ENCODE measurements around the gene ANKRD13B. TPM values are rescaled to one million over a fixed set of nuclear protein-coding genes. Genes with fewer than 3 reads are reported as not detected.
A peak's percentile ranks its signal among the peaks of the same experiment; 100 is the strongest.

Gene ANKRD13B
- total and polyA plus RNA-seq, 8 donors = 1.8 to 12.3 (median 4.2) TPM; not detected in 1

GRCh38 chr17:29593591-29594518, 923 bp downstream of the ANKRD13B start:
- H3K27ac ChIP-seq = peak overlapping the region in 2 of 5 donors; percentile 30 to 54
- peak overlapping the region; percentile 66 to 84 (median 73) for H3K4me3 ChIP-seq
- peaks cover 38 to 56% (median 47%) of the 10 kb centered on the region in 4 donors for H3K4me1 ChIP-seq
- DNase-seq = peak in 1 of 2 donors; percentile 72
- H3K9me3 ChIP-seq = no peaks in the 10 kb centered on the region
- no peaks in the 10 kb centered on the region for H3K36me3 ChIP-seq
- 5 to 14% (median 7%) methylated on average over 22 to 64 of the region's 64 CpGs for WGBS, 5 donors
- TF ChIP-seq CTCF (IDR thresholded peaks at IDR 0.05) (peak in 1 of 7 experiments; percentile 13), POLR2AphosphoS5 (IDR thresholded peaks at IDR 0.05) (no peak), POLR2A (IDR thresholded peaks at IDR 0.05) (no peak), EP300 (IDR thresholded peaks at IDR 0.05) (no peak)
- intact Hi-C loops (cut with DNase I; ENCODE audit: low total_unique reads) = no loop called here
- peaks cover 0 to 9% (median 0%) of the 10 kb centered on the region in 3 donors for H3K27me3 ChIP-seq

DNA sequence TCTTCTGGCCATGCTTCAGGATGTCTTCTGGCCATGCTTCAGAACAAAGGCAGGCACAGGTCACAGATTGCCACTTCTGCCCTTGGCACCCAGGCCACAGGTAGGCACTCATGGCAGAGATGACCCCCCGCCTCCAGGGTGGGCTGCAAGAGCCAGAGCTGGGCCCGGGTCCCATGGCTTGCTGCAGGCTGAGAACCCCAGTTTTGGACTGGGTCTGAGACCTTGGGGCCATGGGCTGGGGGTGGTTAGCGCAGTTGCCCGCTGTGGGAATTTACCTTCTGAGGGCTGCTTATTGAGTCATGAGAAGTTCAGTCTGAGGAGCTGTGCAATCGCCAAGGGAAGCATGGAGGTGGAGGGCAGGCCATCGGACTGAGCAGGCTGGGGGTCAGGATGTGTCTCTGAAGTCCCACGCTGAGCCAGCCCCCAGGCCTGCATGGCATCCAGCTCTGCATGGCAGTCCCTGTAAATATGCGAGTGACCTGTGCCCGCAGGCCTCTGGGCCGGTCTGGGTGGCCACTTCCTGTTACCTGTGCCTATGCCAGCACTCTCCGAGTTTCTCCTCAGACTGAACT, 1.7 kb downstream of the ANKRD13B start:
- TF ChIP-seq EP300 (IDR thresholded peaks at IDR 0.05) (no peak), CTCF (IDR thresholded peaks at IDR 0.05) (no peak), POLR2AphosphoS5 (IDR thresholded peaks at IDR 0.05) (no peak), POLR2A (IDR thresholded peaks at IDR 0.05) (no peak)
- Histone ChIP-seq H3K27me3 (peaks cover 0 to 9% (median 0%) of the 10 kb centered on the region in 3 donors), H3K27ac (no peak overlapping the region), H3K4me3 (no peak overlapping the region), H3K9me3 (no peaks in the 10 kb centered on the region), H3K4me1 (peaks cover 38 to 55% (median 46%) of the 10 kb centered on the region in 4 donors), H3K36me3 (no peaks in the 10 kb centered on the region)
- DNase-seq = peak in 1 of 2 donors; percentile 12
- intact Hi-C loops (cut with DNase I; ENCODE audit: low total_unique reads) = no loop called here
- WGBS, 5 donors = 73 to 89% (median 83%) methylated on average over 9 to 11 of the region's 11 CpGs

GRCh38 chr17:29595107-29595942, 2.4 kb downstream of the ANKRD13B start:
- Histone ChIP-seq H3K27ac (no peak overlapping the region), H3K4me1 (peaks cover 32 to 48% (median 39%) of the 10 kb centered on the region in 4 donors), H3K4me3 (no peak overlapping the region), H3K9me3 (no peaks in the 10 kb centered on the region), H3K27me3 (peaks cover 0 to 9% (median 0%) of the 10 kb centered on the region in 3 donors), H3K36me3 (no peaks in the 10 kb centered on the region)
- intact Hi-C loops (cut with DNase I; ENCODE audit: low total_unique reads) = no loop called here
- DNase-seq = peak in 1 of 2 donors; percentile 7
- TF ChIP-seq POLR2AphosphoS5 (IDR thresholded peaks at IDR 0.05) = no peak
- WGBS, 5 donors = 76 to 85% (median 85%) methylated on average over 4 to 7 of the region's 7 CpGs

- DNase-seq = peak in 1 of 2 donors; percentile 4
- WGBS, 5 donors = 83 to 90% (median 88%) methylated on average over 10 to 12 of the region's 12 CpGs
- Histone ChIP-seq H3K27ac (no peak overlapping the region), H3K4me3 (no peak overlapping the region), H3K9me3 (no peaks in the 10 kb centered on the region), H3K36me3 (no peaks in the 10 kb centered on the region), H3K27me3 (peaks cover 0 to 9% (median 0%) of the 10 kb centered on the region in 3 donors), H3K4me1 (peaks cover 23 to 39% (median 31%) of the 10 kb centered on the region in 4 donors)
- intact Hi-C loops (cut with DNase I; ENCODE audit: low total_unique reads) = no loop called here
- TF ChIP-seq POLR2AphosphoS5 (IDR thresholded peaks at IDR 0.05) (no peak), EP300 (IDR thresholded peaks at IDR 0.05) (no peak), CTCF (IDR thresholded peaks at IDR 0.05) (no peak), POLR2A (IDR thresholded peaks at IDR 0.05) (no peak)
These were observed 3.2 kb downstream of the ANKRD13B start for GRCh38 chr17:29595943-29596774.

Measured in stomach (tissue), 9 donors.